Measurements from ENCODE around the gene XG.

XG gene

DNA sequence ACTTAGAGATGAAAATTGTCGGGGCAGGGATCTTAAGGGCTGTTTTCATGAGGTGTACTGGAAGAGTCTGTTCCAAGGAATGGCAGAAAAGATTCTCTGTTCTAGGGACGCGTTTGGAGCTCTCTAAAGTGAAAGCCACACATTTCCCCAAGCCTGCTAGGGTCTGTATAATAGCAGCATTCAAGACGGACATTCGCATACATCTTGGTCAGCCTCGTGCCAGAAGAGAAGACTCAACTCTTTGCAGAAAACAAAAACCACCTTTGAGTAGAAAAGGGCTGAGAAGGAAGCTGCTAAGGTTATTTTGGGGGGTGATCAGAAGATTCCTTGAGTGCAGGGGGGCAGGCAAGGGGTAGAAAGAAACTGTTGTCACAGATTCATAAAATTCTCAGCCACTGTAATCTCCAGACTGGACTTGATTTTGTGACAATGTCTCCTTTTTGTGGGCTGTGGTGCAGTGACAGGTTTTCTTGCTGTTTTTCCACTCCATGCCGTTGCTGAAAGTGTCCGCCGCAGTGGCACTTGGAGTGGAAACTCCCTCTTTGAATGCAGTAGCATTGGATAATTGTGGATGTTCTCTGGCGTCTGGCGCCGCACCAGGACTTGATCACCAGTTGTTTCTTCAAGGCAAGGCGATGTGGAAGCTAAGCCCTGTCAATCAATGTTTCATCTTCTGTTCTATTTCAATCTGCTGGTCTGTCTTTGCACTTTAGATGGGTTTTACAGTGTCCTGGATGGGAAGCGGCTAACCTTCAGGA is 79.8 kb downstream of the XG start:
- H3K27ac Mint-ChIP-seq: no peak overlapping the region
- no peak overlapping the region for H3K4me3 Mint-ChIP-seq
- H3K36me3 Mint-ChIP-seq (ENCODE audit: low read depth): no peaks in the 10 kb centered on the region
- DNase-seq: no peak
- H3K4me1 Mint-ChIP-seq (ENCODE audit: low read depth): no peaks in the 10 kb centered on the region
- peaks cover 56% of the 10 kb centered on the region for H3K27me3 Mint-ChIP-seq
- H3K9me3 Mint-ChIP-seq: no peaks in the 10 kb centered on the region

DNA sequence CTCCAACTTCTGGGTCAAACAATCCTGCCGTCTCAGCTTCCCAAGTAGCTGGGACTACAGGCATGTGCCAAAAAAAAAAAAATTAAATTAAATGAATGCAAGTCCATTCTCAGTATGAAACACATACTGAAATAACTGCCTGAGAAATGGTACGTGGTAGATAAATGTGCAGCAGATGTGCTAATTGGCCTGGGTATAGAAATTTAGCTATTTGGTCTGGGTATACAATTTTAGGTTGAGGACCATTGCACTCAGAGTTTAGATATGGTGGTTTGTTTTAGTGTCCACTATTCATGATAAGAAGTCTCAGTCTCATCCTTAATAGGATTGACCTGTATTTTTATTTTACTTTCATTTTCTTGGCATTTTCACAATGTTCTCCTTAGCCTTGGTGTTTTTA is 86.1 kb downstream of the XG start:
- no peak for DNase-seq
- Mint-ChIP-seq H3K27ac (no peak overlapping the region), H3K4me3 (no peak overlapping the region), H3K36me3 (ENCODE audit: low read depth) (no peaks in the 10 kb centered on the region), H3K4me1 (ENCODE audit: low read depth) (no peaks in the 10 kb centered on the region), H3K9me3 (peaks cover 23% of the 10 kb centered on the region), H3K27me3 (peaks cover 48% of the 10 kb centered on the region)

DNA sequence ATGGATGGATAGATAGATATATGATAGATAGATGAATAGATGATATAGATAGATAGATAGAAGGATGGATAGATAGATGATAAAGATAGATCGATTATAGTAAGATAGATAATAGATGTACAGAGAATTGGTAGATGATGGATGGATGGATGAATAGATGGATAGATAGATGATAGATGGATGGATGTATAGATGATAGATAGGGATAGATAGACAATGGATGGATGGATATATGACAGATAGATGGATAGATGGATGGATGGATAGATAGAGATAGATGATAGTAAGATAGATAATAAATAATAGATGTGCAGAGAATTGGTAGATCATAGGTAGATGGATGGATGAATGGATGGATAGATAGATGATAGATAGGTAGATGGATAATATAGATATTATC is 89.1 kb downstream of the XG start:
- Mint-ChIP-seq H3K4me1 (ENCODE audit: low read depth) (no peaks in the 10 kb centered on the region), H3K27ac (no peak overlapping the region), H3K36me3 (ENCODE audit: low read depth) (no peaks in the 10 kb centered on the region)

DNA sequence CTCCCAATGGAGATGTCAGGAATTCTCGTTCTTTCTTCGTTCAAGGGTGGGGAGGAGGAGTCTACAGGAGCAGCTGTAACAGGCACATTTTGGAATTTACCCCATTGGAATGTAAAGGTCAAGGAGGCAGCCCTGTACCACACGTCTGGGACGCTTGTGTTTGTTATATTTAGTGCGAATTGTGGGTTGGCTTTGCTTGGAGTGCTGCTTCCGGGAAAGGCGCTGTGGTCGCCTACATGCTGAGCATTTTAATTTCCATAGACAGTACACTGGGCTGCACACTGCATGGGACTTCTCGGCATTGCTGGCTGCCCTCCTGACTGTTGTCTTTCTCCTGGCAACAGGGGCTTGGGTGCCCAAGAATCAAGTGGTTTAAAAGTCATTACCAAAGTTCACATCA is 89.7 kb downstream of the XG start:
- Mint-ChIP-seq H3K4me3 (no peak overlapping the region), H3K27me3 (peaks cover 24% of the 10 kb centered on the region), H3K36me3 (ENCODE audit: low read depth) (no peaks in the 10 kb centered on the region), H3K27ac (no peak overlapping the region), H3K9me3 (peaks cover 23% of the 10 kb centered on the region), H3K4me1 (ENCODE audit: low read depth) (no peaks in the 10 kb centered on the region)
- DNase-seq: no peak

More for the DNA sequence above, 89.1 kb downstream of the XG start:
- Mint-ChIP-seq H3K4me3 (no peak overlapping the region), H3K9me3 (peaks cover 23% of the 10 kb centered on the region), H3K27me3 (peaks cover 26% of the 10 kb centered on the region)
- DNase-seq: no peak

DNA sequence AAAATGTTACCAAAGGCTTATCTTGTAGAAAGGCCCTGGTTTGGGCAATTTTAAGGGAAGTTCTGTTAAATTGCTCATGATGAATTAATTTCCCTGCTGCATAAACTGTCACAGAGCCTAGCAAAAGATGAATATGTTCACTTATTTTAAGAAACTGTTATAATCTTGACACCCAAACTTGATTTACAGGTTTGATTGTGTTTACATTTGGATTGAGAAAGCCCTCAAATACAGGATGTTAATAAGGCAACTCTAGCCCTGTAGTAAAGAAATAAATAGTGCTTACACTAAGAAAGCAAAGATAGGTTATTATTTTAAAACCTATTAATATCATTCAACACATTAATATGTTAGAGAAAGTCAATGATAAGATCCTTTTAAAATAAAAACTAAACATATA is 95.2 kb downstream of the XG start:
- no peak overlapping the region for H3K27ac Mint-ChIP-seq
- H3K4me1 Mint-ChIP-seq (ENCODE audit: low read depth): no peaks in the 10 kb centered on the region
- no peaks in the 10 kb centered on the region for H3K36me3 Mint-ChIP-seq (ENCODE audit: low read depth)
- H3K9me3 Mint-ChIP-seq: no peaks in the 10 kb centered on the region
- DNase-seq: no peak
- no peak overlapping the region for H3K4me3 Mint-ChIP-seq
- peaks cover 12% of the 10 kb centered on the region for H3K27me3 Mint-ChIP-seq

DNA sequence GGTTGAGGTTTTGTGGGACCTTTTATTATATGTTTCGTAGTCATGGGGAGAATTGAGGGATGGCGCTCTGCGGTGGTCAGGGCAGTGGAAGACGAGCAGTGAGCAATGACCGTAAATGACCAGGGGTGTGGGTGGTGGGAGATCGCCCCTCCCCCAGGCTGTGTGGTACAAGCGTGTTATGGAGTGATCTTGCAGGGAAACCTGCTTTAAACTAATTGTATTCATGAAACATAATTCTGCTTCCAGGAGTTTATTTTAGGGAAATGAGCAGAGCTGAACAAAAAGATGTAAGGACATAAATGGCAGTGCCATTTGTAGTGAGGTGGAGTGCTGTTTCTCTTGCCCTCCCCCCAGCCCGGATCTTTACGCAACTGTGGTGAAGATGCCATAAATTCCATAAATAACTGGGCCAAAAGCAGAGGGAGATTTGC is 97.0 kb downstream of the XG start:
- Mint-ChIP-seq H3K36me3 (ENCODE audit: low read depth) (no peaks in the 10 kb centered on the region), H3K4me1 (ENCODE audit: low read depth) (no peaks in the 10 kb centered on the region), H3K27ac (no peak overlapping the region), H3K4me3 (no peak overlapping the region), H3K27me3 (peaks cover 10% of the 10 kb centered on the region), H3K9me3 (no peaks in the 10 kb centered on the region)
- no peak for DNase-seq

DNA sequence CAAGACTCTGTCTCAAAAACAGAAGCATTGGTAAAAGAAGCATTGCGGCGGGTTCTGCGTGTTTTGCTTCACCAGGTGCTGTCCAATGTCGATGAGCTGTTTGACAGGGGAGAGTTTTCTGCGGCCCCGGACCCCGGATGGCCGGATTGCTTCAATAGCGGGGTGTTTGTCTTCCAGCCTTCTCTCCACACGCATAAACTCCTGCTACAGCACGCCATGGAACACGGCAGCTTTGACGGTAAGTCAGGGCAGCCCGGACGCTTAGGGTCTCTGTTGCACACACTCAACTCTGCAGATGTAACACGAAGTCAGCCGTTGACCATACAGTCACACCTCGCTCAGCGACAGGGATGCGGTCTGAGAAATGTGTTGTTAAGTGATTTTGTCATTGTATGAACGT is 103.1 kb downstream of the XG start:
- Mint-ChIP-seq H3K27me3 (peaks cover 11% of the 10 kb centered on the region), H3K4me3 (no peak overlapping the region), H3K4me1 (ENCODE audit: low read depth) (no peaks in the 10 kb centered on the region), H3K27ac (no peak overlapping the region), H3K36me3 (ENCODE audit: low read depth) (no peaks in the 10 kb centered on the region), H3K9me3 (no peaks in the 10 kb centered on the region)
- no peak for DNase-seq

DNA sequence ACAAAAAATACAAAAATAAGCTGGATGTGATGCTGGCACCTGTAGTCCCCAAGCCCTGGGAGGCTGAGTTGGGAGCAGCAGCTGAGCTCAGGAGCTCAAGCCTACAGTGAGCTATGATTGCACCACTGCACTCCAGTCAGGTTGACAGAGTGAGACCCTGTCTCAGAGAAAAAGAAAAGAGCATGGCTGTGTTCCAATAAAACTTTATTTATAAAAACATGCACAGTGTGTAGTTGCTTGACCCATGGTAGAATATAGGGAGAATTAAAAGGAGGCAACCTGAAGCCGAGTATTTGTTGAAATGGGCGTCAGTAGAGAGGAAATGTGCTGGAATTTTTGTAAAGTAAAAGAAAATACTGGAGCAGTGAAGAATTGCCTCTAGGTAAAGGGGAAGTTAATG is 103.9 kb downstream of the XG start:
- H3K27ac Mint-ChIP-seq: no peak overlapping the region
- H3K4me3 Mint-ChIP-seq: no peak overlapping the region
- H3K36me3 Mint-ChIP-seq (ENCODE audit: low read depth): no peaks in the 10 kb centered on the region
- no peaks in the 10 kb centered on the region for H3K4me1 Mint-ChIP-seq (ENCODE audit: low read depth)
- DNase-seq: no peak
- peaks cover 11% of the 10 kb centered on the region for H3K27me3 Mint-ChIP-seq
- no peaks in the 10 kb centered on the region for H3K9me3 Mint-ChIP-seq

DNA sequence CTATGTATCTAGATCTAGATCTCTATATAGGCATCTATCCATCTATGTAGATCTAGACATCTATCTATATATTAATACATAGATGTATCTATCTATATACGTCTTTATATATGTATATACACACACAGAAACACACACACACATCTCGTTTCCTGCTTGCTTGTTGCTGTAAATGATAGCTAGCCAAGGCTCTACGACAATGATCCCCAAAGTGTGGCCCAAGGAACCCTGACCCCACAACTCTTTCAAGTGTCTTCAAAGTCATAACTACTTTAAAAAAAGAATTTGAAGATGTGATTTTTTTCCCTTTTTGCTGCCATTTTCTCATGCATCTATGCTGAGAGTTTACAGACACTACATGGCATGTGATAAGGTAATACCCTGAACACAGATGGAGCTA is 105.7 kb downstream of the XG start:
- Mint-ChIP-seq H3K27ac (no peak overlapping the region), H3K36me3 (ENCODE audit: low read depth) (no peaks in the 10 kb centered on the region), H3K27me3 (peaks cover 19% of the 10 kb centered on the region), H3K4me1 (ENCODE audit: low read depth) (no peaks in the 10 kb centered on the region), H3K4me3 (no peak overlapping the region), H3K9me3 (no peaks in the 10 kb centered on the region)
- DNase-seq: no peak

DNA sequence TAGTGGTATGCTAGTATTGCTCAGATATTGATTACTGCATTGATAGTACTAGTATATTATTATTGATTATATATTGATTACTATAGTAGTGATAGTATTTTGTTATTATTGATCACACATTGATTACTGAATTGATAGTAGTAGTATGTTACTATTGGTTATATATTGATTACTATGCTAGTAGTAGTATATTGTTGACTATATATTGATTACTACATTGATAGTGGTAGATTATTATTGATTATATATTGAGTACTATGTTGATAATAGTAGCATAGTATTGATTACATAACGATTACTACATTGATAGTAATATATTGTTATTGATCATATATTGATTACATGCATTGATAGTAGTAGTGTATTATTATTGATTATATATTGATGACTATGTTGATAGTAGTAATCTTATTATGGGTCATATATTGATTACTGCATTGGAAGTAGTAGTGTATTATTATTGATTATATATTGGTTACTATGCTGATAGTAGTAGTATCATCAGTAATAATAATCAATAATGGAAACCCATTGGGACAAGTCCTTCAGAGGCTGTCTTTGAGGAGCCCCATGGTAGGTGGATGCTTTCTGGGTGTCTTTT is 107.5 kb downstream of the XG start:
- H3K9me3 Mint-ChIP-seq: no peaks in the 10 kb centered on the region
- H3K27ac Mint-ChIP-seq: no peak overlapping the region
- no peak for DNase-seq
- H3K4me3 Mint-ChIP-seq: no peak overlapping the region
- H3K36me3 Mint-ChIP-seq (ENCODE audit: low read depth): no peaks in the 10 kb centered on the region
- H3K27me3 Mint-ChIP-seq: peaks cover 26% of the 10 kb centered on the region
- H3K4me1 Mint-ChIP-seq (ENCODE audit: low read depth): no peaks in the 10 kb centered on the region

DNA sequence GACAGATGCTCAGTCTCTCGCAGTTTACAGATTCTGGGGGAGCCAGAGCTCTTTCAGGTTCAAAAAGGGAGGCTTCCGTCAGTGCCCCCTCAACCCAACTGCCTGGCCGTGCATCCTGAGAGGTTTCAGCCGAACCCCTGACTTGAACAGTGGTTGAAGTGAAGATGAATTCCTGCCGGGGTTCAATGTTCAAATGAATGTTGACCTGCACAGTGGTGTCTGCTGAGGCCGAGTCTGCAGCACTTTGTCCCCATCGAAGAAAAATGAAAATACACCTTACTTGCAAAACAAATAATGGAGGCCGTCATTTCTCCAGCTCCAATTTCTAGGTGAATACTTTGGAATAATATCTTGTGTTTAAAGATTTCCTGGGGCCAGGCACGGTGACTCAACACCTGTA is 110.6 kb downstream of the XG start:
- no peak for DNase-seq
- Mint-ChIP-seq H3K9me3 (no peaks in the 10 kb centered on the region), H3K27me3 (peaks cover 40% of the 10 kb centered on the region), H3K27ac (no peak overlapping the region), H3K36me3 (ENCODE audit: low read depth) (no peaks in the 10 kb centered on the region), H3K4me1 (ENCODE audit: low read depth) (no peaks in the 10 kb centered on the region), H3K4me3 (no peak overlapping the region)

DNA sequence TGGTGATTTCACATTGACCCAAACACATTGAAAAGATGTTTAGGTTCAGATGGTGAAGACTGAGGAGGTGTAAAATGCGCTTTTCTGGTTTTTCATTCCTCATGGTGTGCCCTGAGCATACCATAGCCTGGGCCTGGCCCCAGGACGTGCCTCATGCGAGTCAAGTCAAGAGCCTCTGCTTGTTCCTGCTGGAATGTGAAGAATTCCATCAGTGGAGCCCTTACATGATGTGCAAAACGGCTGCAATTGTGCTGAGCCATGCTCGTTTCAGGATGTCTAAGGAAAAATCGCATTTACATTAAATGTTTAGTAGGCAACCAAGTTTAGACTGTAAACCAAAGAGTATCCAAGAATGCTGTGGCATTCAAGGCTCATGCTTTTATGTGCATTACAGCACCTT is 111.8 kb downstream of the XG start:
- no peak for DNase-seq
- Mint-ChIP-seq H3K27me3 (peaks cover 37% of the 10 kb centered on the region), H3K4me3 (no peak overlapping the region), H3K4me1 (ENCODE audit: low read depth) (no peaks in the 10 kb centered on the region), H3K9me3 (no peaks in the 10 kb centered on the region), H3K27ac (no peak overlapping the region), H3K36me3 (ENCODE audit: low read depth) (no peaks in the 10 kb centered on the region)
